Dendritic cell treated with granulocyte-macrophage colony-stimulating factor and Interleukin-4, amounts not matched to agents 40 ng/mL and 50 ng/mL, for 4 days (primary cell): ENCODE measurements around the gene DPAGT1.
"Not testable (repeated sequence)": the region's sequence is repeated elsewhere in the genome, so short reads cannot be mapped to it uniquely, and the experiment has no call there.

Experiments used
- H3K27ac Mint-ChIP-seq: one replicate; pipeline ENCODE4 v1.8.0; 2022; ENCODE audit warnings: mild to moderate bottlenecking, mixed read lengths
- H3K27me3 Mint-ChIP-seq: one replicate; pipeline ENCODE4 v1.8.0; 2022; ENCODE audit warnings: mild to moderate bottlenecking, mixed read lengths
- H3K36me3 Mint-ChIP-seq: one replicate; pipeline ENCODE4 v1.8.0; 2022; ENCODE audit warnings: low read depth, mixed read lengths
- H3K4me1 Mint-ChIP-seq: one replicate; pipeline ENCODE4 v1.8.0; 2022; ENCODE audit warnings: low read depth, mixed read lengths
- H3K4me3 Mint-ChIP-seq: one replicate; pipeline ENCODE4 v1.8.0; 2022; ENCODE audit warnings: mild to moderate bottlenecking, moderate library complexity, mixed read lengths
- H3K9me3 Mint-ChIP-seq: one replicate; pipeline ENCODE4 v1.8.0; 2022; ENCODE audit warnings: mixed read lengths
- intact Hi-C: fragments of 100-400 bp; cut with micrococcal nuclease; formaldehyde crosslinking; loops from one replicate; pipeline ENCODE4 v1.15.0; 2022

DPAGT1 gene

GRCh38 chr11:119109843-119110242, 8.2 kb upstream of the DPAGT1 start:
- intact Hi-C loops, result loop anchor here (5.0 kb wide), 1 partner anchor 97 kb away; the partner anchor contains the start of gene CBL
- H3K4me1 Mint-ChIP-seq, result peaks cover 77% of the 10 kb centered on the region

DNA sequence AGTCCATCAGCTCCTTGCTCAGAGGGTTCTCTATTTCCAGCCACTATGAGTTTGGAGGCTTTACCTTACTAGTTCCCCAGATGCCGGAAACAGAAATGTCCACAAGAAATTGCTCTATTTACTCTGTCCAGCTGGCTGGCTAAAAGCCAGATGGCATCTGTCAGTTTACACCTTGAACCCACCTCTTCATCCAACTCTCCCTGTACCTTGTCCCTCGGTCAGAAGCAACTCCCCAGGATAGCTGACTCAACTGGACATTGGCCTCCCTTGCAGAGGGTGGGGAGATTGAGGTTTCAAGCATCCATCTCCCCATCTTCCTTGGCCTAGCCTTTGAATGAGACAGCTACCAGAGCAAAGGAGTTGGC, 7.2 kb upstream of the DPAGT1 start:
- intact Hi-C loops, result loop anchor here (1.0 to 5.0 kb wide), 2 partner anchors 7 to 98 kb away; partner anchors contain the start of gene CBL
- Mint-ChIP-seq H3K27me3 (no peaks in the 10 kb centered on the region), H3K4me1 (peaks cover 77% of the 10 kb centered on the region), H3K9me3 (no peaks in the 10 kb centered on the region), H3K36me3 (peaks cover 67% of the 10 kb centered on the region), H3K4me3 (peak overlapping the region; percentile 96), H3K27ac (peak overlapping the region; percentile 97)

More at GRCh38 chr11:119109843-119110242, 8.2 kb upstream of the DPAGT1 start:
- Mint-ChIP-seq H3K9me3 (no peaks in the 10 kb centered on the region), H3K27me3 (no peaks in the 10 kb centered on the region), H3K36me3 (peaks cover 77% of the 10 kb centered on the region), H3K4me3 (no peak overlapping the region), H3K27ac (no peak overlapping the region)

DNA sequence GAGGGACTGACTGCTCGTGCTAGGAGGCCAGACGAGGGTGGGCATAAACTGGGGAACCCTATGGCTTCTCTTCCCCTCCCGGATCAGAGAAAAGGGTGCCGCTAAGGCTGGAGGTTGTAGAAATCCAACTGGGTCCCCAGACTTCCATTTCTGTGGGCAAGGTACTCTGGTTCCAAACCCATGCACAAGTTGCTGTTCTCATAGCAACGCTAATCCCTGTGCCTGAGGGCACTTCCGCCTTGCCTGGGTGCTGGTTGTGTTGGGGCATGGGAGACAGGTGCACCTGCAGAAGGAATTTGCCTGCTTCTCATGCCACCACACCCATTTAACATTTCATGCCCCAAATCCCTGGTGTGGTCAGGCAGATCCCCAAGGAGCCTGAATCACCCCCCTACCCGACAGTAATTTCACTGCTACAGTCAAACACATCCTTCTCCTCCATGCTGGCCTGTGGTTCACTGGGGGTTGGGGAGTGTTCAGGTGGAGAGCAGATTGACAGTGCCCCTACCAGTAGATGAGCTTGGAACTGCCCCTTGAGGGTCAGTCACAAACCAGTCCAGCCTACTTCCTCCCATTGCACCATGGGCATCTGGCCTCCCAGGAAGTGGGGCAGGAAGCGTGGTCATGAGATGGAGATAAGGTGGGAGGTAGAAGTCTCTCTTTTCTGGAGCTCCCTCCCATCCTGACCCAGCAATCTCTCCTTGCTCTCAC, 6.6 kb upstream of the DPAGT1 start:
- intact Hi-C loops, result loop anchor here (1.0 to 5.0 kb wide), 2 partner anchors 8 to 99 kb away; partner anchors contain the start of gene CBL
- peak overlapping the region; percentile 97 for H3K27ac Mint-ChIP-seq
- H3K9me3 Mint-ChIP-seq, result no peaks in the 10 kb centered on the region
- peaks cover 62% of the 10 kb centered on the region for H3K36me3 Mint-ChIP-seq
- no peaks in the 10 kb centered on the region for H3K27me3 Mint-ChIP-seq
- peaks cover 78% of the 10 kb centered on the region for H3K4me1 Mint-ChIP-seq
- peak overlapping the region; percentile 96 for H3K4me3 Mint-ChIP-seq

DNA sequence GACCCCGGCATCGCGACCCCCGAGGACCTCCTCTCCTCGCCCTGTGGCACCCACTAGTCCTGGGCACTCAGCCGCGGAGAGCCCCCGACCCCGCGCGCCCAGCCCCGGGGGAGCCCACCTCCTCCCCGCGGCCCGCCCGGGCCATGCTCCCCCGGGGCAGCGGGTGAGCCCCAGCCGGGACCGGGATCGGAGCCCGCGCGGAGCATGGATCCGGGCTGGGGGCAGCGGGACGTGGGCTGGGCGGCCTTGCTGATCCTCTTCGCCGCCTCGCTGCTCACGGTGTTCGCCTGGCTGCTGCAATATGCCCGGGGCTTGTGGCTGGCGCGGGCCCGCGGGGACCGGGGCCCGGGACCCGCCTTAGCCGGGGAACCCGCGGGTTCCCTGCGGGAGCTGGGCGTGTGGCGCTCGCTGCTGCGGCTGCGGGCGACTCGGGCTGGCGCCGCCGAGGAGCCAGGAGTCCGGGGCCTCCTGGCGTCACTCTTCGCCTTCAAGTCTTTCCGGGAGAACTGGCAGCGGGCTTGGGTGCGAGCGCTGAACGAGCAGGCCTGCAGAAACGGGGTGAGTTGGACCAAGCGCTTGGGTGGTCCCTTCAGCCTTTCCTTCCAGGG, 6.0 kb upstream of the DPAGT1 start:
- Mint-ChIP-seq H3K4me3 (peak overlapping the region; percentile 96), H3K9me3 (no peaks in the 10 kb centered on the region), H3K4me1 (peaks cover 77% of the 10 kb centered on the region), H3K27ac (peak overlapping the region; percentile 97), H3K36me3 (peaks cover 55% of the 10 kb centered on the region), H3K27me3 (no peaks in the 10 kb centered on the region)
- intact Hi-C loops, result loop anchor here (1.0 to 5.0 kb wide), 3 partner anchors 9 to 100 kb away; partner anchors contain the start of genes CBL and HINFP

GRCh38 chr11:119106564-119107537, 5.2 kb upstream of the DPAGT1 start, which contains the start of gene C2CD2L:
Gene C2CD2L, plus strand, starts transcription at chr11:119107344. Its CDS starts 398 bp downstream, at chr11:119107742.
- Mint-ChIP-seq H3K36me3 (peaks cover 54% of the 10 kb centered on the region), H3K9me3 (no peaks in the 10 kb centered on the region), H3K27ac (peak within 1 kb of the TSS; percentile 97), H3K4me1 (peaks cover 78% of the 10 kb centered on the region), H3K27me3 (no peaks in the 10 kb centered on the region), H3K4me3 (peak within 1 kb of the TSS; percentile 96)
- intact Hi-C loops, result loop anchor here (2.0 to 5.0 kb wide), 2 partner anchors 14 to 100 kb away; partner anchors contain the start of genes CBL and HINFP

- intact Hi-C loops, result loop anchor here (2.0 kb wide), 1 partner anchor 85 kb away; the partner anchor contains the start of genes RPS25 and TRAPPC4
- peak overlapping the region; percentile 90 for H3K27ac Mint-ChIP-seq
- H3K9me3 Mint-ChIP-seq, result no peaks in the 10 kb centered on the region
- peaks cover 39% of the 10 kb centered on the region for H3K36me3 Mint-ChIP-seq
- H3K4me1 Mint-ChIP-seq, result peaks cover 71% of the 10 kb centered on the region
- no peak overlapping the region for H3K4me3 Mint-ChIP-seq
- H3K27me3 Mint-ChIP-seq, result no peaks in the 10 kb centered on the region
These were observed 2.1 kb upstream of the DPAGT1 start for GRCh38 chr11:119103793-119104192.

DNA sequence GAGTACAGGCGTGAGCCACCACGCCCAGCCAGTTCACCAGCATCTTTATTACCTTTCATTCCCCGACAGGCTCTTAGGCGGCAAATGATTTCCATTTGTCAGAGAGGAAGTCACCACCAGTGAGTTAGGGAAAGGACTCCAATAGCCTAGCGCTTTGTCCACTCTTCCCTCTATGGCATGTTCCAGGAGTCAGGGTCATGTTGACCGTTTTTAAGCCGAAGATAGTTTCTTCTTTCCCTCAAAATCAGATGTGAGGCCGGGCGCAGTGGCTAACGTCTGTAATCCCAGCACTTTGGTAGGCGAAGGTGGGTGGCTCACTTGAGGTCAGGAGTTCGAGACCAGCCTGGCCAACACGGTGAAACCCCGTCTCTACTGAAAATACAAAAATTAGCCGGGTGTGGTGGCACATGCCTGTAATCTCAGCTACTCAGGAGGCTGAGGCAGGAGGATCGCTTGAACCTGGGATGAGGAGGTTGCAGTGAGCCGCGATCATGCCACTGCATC, 1.6 kb upstream of the DPAGT1 start:
- intact Hi-C loops, result loop anchor here (2.0 kb wide), 1 partner anchor 84 kb away; the partner anchor contains the start of genes RPS25 and TRAPPC4
- H3K4me3 Mint-ChIP-seq, result peak overlapping the region; percentile 94
- H3K36me3 Mint-ChIP-seq, result peaks cover 39% of the 10 kb centered on the region
- not testable (repeated sequence) for H3K9me3 Mint-ChIP-seq, H3K27me3 Mint-ChIP-seq
- peaks cover 67% of the 10 kb centered on the region for H3K4me1 Mint-ChIP-seq
- H3K27ac Mint-ChIP-seq, result peak overlapping the region; percentile 90

GRCh38 chr11:119100994-119101758, 477 bp downstream of the DPAGT1 start:
- Mint-ChIP-seq H3K4me3 (peak overlapping the region; percentile 94), H3K27me3 (no peaks in the 10 kb centered on the region), H3K9me3 (no peaks in the 10 kb centered on the region), H3K27ac (peak overlapping the region; percentile 90), H3K4me1 (peaks cover 63% of the 10 kb centered on the region), H3K36me3 (peaks cover 45% of the 10 kb centered on the region)
- intact Hi-C loops, result no loop called here

DNA sequence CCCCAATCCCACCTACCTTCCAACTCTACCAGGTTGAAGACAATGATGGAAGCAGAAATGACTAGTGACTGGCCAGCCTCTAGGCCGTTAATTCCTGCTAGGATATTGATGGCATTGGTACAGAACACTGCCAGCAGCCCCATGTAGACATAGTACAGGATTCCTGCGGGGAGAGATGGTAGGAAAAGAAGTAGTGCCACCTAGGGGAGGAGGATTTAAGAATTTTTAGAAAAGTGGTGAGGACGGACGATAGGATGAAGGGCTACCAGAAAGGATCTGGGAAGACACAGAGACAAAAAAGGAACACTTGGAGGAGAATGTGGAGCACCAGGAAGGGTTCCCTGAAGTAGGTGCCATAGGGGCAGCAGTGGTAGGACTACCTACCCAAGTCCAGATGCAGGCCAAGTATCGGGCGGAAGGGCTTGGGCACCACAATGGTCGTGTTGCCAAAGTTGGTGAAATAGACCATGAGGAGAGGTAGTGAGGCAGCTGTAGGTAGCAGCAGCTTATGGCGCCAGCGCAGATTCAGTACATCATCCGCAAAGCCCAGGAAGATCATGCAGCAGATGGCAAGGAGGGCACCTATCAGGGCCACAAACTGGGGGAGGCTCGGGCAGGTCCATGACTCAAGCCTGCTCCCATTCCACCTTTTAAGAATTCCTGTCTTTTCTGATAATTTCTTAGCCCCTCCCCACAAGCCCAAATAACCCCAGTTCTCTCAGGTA, 1.2 kb downstream of the DPAGT1 start:
- Mint-ChIP-seq H3K4me1 (peaks cover 61% of the 10 kb centered on the region), H3K27me3 (no peaks in the 10 kb centered on the region), H3K9me3 (no peaks in the 10 kb centered on the region), H3K4me3 (peak overlapping the region; percentile 94), H3K36me3 (peaks cover 45% of the 10 kb centered on the region), H3K27ac (peak overlapping the region; percentile 90)
- intact Hi-C loops, result no loop called here

GRCh38 chr11:119099711-119100110, 1.9 kb downstream of the DPAGT1 start:
- H3K4me1 Mint-ChIP-seq, result peaks cover 54% of the 10 kb centered on the region
- H3K36me3 Mint-ChIP-seq, result peaks cover 52% of the 10 kb centered on the region
- H3K9me3 Mint-ChIP-seq, result no peaks in the 10 kb centered on the region
- H3K27ac Mint-ChIP-seq, result peak overlapping the region; percentile 37
- H3K4me3 Mint-ChIP-seq, result no peak overlapping the region
- no peaks in the 10 kb centered on the region for H3K27me3 Mint-ChIP-seq
- intact Hi-C loops, result no loop called here

GRCh38 chr11:119095066-119095880, 6.4 kb downstream of the DPAGT1 start:
- peak overlapping the region; percentile 90 for H3K27ac Mint-ChIP-seq
- H3K4me3 Mint-ChIP-seq, result peak overlapping the region; percentile 90
- intact Hi-C loops, result loop anchor here (1.0 kb wide), 1 partner anchor 38 kb away; the partner anchor contains the start of gene HYOU1
- H3K36me3 Mint-ChIP-seq, result peaks cover 74% of the 10 kb centered on the region
- no peaks in the 10 kb centered on the region for H3K27me3 Mint-ChIP-seq
- no peaks in the 10 kb centered on the region for H3K9me3 Mint-ChIP-seq
- H3K4me1 Mint-ChIP-seq, result peaks cover 50% of the 10 kb centered on the region

DNA sequence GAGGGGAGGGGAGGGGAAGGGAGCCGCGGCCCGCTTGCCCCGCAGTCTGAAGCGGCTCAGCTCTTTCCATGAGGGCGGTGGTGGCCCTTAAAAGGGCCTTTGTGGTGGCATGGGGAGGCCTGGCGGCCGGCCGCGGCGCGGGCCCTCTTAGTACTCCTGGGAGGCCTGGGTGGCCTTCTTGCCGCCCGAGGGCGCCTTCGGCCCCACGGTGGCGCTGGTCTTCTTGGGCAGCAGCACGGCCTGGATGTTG, 6.9 kb downstream of the DPAGT1 start:
- H3K9me3 Mint-ChIP-seq, result no peaks in the 10 kb centered on the region
- H3K4me3 Mint-ChIP-seq, result peak overlapping the region; percentile 90
- H3K27me3 Mint-ChIP-seq, result no peaks in the 10 kb centered on the region
- H3K36me3 Mint-ChIP-seq, result peaks cover 69% of the 10 kb centered on the region
- peaks cover 50% of the 10 kb centered on the region for H3K4me1 Mint-ChIP-seq
- intact Hi-C loops, result loop anchor here (1.0 kb wide), 1 partner anchor 37 kb away; the partner anchor contains the start of gene HYOU1
- peak overlapping the region; percentile 90 for H3K27ac Mint-ChIP-seq
